ENCODE data around the gene YWHAH. TPM values are rescaled to one million over a fixed set of nuclear protein-coding genes. Genes with fewer than 3 reads are reported as not detected.

Gene YWHAH
- total RNA-seq, 2 experiments from 2014 or later: 113 to 145 TPM

DNA sequence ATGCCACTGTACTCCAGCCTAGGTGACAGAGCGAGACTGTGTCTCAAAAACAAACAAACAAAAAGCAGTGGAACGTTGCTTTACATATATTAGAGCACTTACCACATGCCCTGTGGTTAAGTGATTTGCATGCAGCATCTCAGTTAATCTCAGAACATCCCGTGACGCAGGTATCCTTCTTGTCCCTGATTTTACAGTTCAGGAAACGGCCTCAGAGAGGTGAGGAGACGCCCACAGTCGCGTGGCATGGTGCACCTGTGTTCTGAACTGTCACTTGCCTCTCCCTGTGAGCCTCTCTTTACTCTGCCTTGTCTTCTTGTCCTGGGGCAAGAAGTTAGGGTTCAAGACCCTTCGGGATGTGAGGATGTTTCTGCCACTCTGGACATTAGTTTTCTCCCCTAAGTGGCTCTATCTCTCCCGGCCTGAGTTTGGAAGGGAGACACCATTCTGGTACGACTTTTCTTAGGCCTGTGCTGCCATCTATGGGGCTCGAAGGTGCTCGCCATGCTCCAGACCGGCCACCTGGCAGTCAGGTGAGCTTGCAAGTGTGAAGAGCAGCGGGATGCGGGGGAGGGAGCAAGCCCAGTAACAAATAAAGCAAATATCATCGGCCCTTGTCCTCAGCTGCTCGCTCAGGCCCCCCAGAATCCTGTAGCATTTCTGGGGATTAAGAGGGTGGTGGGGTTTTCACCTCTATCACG is 25.6 kb downstream of the YWHAH start:
- H3K9me2 ChIP-seq (ENCODE audit: insufficient read depth, low read length): no peaks in the 10 kb centered on the region
- no peak overlapping the region for H3K27ac ChIP-seq (ENCODE audit: low read depth, low read length, poor library complexity, severe bottlenecking)
- intact Hi-C loops (cut with micrococcal nuclease; ENCODE audit: unreplicated experiment): loop anchor here (1.0 kb wide), 2 partner anchors 98 to 308 kb away; partner anchors contain the start of gene PISD
- H3K9me3 ChIP-seq (ENCODE audit: low read length): no peaks in the 10 kb centered on the region
- H3K4me1 ChIP-seq (ENCODE audit: insufficient read depth, low read length, poor library complexity, severe bottlenecking): peaks cover 15% of the 10 kb centered on the region
- no peak for TF ChIP-seq EZH2phosphoT487 (IDR thresholded peaks at IDR 0.05; ENCODE audit: borderline replicate concordance, low read depth, low read length)
- TF ChIP-seq, protein P1, sequence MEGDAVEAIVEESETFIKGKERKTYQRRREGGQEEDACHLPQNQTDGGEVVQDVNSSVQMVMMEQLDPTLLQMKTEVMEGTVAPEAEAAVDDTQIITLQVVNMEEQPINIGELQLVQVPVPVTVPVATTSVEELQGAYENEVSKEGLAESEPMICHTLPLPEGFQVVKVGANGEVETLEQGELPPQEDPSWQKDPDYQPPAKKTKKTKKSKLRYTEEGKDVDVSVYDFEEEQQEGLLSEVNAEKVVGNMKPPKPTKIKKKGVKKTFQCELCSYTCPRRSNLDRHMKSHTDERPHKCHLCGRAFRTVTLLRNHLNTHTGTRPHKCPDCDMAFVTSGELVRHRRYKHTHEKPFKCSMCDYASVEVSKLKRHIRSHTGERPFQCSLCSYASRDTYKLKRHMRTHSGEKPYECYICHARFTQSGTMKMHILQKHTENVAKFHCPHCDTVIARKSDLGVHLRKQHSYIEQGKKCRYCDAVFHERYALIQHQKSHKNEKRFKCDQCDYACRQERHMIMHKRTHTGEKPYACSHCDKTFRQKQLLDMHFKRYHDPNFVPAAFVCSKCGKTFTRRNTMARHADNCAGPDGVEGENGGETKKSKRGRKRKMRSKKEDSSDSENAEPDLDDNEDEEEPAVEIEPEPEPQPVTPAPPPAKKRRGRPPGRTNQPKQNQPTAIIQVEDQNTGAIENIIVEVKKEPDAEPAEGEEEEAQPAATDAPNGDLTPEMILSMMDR (conservative IDR thresholded peaks at IDR 0.05; ENCODE audit: low read length): peak; percentile 81
- ChIA-PET CTCF (ENCODE audit: unreplicated experiment) (interaction anchor here (0.6 to 1.0 kb wide), 2 partner anchors 17 to 308 kb away, joined by 3 to 4 read pairs; partner anchors contain the start of gene PISD), POLR2A (interaction anchor here (0.8 kb wide), 1 partner anchor 17 kb away, joined by 3 read pairs; no protein-coding TSS in a partner anchor)
- H3K4me2 ChIP-seq (ENCODE audit: low read length): peak overlapping the region; percentile 93
- peak overlapping the region; percentile 65 for H3K4me3 ChIP-seq (ENCODE audit: low read depth, low read length, poor library complexity, severe bottlenecking)
- BruUV-seq (replicated peaks): no TSS peak
- no peaks in the 10 kb centered on the region for H3K79me2 ChIP-seq (ENCODE audit: insufficient read depth, low read depth, low read length)
- H3K36me3 ChIP-seq (ENCODE audit: insufficient read depth, low read length): no peaks in the 10 kb centered on the region
- H4K20me1 ChIP-seq (ENCODE audit: insufficient read depth, low read length): no peaks in the 10 kb centered on the region
- DNase-seq (ENCODE audit: low spot score): peak; percentile 83
- H2AFZ ChIP-seq (ENCODE audit: low read length): peak overlapping the region; percentile 78

DNA sequence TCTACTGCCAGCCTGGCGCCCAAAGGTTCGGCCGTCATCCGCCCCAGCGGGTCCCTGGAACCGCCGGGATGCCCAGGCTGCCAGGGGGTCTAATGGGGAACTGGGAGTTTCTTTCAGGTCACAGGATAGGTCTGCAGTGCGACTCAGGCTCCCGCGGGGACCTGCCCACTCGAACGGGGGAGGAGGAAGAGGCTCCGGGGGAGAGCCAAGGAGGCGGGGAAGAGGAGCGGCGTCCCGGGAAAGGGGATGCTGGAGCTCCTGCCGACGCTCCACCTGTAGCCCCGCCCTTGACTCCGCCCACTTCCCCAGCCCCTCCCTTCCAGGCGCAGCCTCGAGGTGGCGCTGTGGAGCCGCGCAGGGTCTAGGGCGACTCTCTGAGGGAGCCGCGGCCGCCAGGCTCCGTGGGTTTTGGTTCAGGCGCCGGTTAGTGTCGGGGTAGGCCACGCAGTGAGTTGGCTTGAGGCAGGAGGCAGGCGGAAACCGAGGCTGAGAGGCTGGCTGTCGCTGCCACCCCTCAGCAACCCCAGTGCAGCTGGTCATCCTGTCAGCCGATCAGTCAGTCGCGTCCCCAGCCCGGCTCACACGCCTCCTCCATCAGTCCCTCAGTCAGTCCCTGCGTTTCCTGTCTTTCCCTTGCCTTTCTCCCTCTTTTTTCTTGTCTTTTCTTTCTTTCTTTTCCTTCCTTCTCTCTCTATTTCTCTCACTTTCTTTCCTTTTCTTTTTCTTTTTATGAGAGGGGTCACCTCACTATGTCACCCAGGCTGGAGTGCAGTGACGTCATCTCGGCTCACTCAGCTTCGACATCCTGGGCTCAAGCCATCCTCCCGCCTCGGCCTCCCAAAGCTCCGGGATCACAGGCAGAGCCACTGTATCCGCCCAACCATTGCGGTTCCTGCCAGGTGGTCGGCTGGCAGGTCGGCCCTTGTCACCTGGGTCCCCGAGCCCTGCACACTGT is 26.4 kb downstream of the YWHAH start:
- Histone ChIP-seq H3K4me1 (ENCODE audit: insufficient read depth, low read length, poor library complexity, severe bottlenecking) (peaks cover 15% of the 10 kb centered on the region), H3K27ac (ENCODE audit: low read depth, low read length, poor library complexity, severe bottlenecking) (no peak overlapping the region), H2AFZ (ENCODE audit: low read length) (peak overlapping the region; percentile 78), H3K4me3 (ENCODE audit: low read depth, low read length, poor library complexity, severe bottlenecking) (peak overlapping the region; percentile 65), H3K79me2 (ENCODE audit: insufficient read depth, low read depth, low read length) (no peaks in the 10 kb centered on the region), H3K9me2 (ENCODE audit: insufficient read depth, low read length) (no peaks in the 10 kb centered on the region), H3K36me3 (ENCODE audit: insufficient read depth, low read length) (no peaks in the 10 kb centered on the region), H3K9me3 (ENCODE audit: low read length) (no peaks in the 10 kb centered on the region), H3K4me2 (ENCODE audit: low read length) (peak overlapping the region; percentile 93), H4K20me1 (ENCODE audit: insufficient read depth, low read length) (no peaks in the 10 kb centered on the region)
- POLR2A ChIA-PET: interaction anchor here (0.8 kb wide), 1 partner anchor 18 kb away, joined by 3 read pairs; no protein-coding TSS in a partner anchor
- peak; percentile 63 for DNase-seq (ENCODE audit: low spot score)
- TF ChIP-seq EZH2phosphoT487 (IDR thresholded peaks at IDR 0.05; ENCODE audit: borderline replicate concordance, low read depth, low read length): no peak
- TF ChIP-seq, protein P1 (conservative IDR thresholded peaks at IDR 0.05; ENCODE audit: low read length): peak; percentile 64
- no TSS peak for BruUV-seq (replicated peaks)
- intact Hi-C loops (cut with micrococcal nuclease; ENCODE audit: unreplicated experiment): loop anchor here (1.0 kb wide), 2 partner anchors 98 to 308 kb away; partner anchors contain the start of gene PISD
- CTCF ChIA-PET (ENCODE audit: unreplicated experiment): interaction anchor here (0.6 to 1.0 kb wide), 2 partner anchors 17 to 309 kb away, joined by 3 to 4 read pairs; partner anchors contain the start of gene PISD
